Measurements from ENCODE around the gene KRT31. TPM values are rescaled to one million over a fixed set of nuclear protein-coding genes. Genes with fewer than 3 reads are reported as not detected.
"Not testable (repeated sequence)": the region's sequence is repeated elsewhere in the genome, so short reads cannot be mapped to it uniquely, and the experiment has no call there.

KRT31 gene
- total RNA-seq, 4 donors from 2014 or later: not detected

DNA sequence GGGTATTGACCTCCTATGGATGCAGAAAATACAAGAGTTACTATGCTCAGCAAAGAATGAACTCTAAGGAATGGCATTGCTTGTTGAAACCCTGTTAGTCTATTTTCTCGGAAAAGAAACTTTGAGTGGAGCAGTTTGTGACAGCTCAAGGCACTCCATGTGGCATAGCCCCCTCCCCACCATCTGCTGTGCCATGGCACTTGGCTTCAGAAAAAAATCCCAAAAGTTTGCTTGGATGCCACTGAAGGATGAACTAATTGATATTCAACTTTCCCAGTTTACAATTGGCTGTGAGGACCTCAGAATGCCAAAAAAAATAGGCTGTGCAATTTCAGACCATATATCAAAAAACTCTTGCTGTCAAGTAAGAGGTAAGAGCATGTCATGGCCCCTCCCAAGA lies 1.8 kb downstream of the KRT31 start:
- Histone ChIP-seq H3K4me1 (peaks cover 0 to 5% (median 0%) of the 10 kb centered on the region in 4 donors), H3K27me3 (no peaks in the 10 kb centered on the region), H3K27ac (no peak overlapping the region), H3K4me3 (no peak overlapping the region), H3K9me3 (no peaks in the 10 kb centered on the region), H3K36me3 (no peaks in the 10 kb centered on the region)
- no peak for DNase-seq (ENCODE audit: low spot score in 2 of 2)
- TF ChIP-seq POLR2A (IDR thresholded peaks at IDR 0.05): no peak
- WGBS, 2 donors: 88 to 89% methylated on average over 1 of the region's 1 CpG

- WGBS, 2 donors: 82 to 88% methylated on average over 4 to 10 of the region's 12 CpGs
- H3K4me3 ChIP-seq; H3K27me3 ChIP-seq; DNase-seq (ENCODE audit: low spot score in 2 of 2); H3K9me3 ChIP-seq; H3K27ac ChIP-seq; H3K36me3 ChIP-seq; H3K4me1 ChIP-seq: not testable (repeated sequence)
These were observed 2.4 kb downstream of the KRT31 start for GRCh38 chr17:41395044-41395443.

DNA sequence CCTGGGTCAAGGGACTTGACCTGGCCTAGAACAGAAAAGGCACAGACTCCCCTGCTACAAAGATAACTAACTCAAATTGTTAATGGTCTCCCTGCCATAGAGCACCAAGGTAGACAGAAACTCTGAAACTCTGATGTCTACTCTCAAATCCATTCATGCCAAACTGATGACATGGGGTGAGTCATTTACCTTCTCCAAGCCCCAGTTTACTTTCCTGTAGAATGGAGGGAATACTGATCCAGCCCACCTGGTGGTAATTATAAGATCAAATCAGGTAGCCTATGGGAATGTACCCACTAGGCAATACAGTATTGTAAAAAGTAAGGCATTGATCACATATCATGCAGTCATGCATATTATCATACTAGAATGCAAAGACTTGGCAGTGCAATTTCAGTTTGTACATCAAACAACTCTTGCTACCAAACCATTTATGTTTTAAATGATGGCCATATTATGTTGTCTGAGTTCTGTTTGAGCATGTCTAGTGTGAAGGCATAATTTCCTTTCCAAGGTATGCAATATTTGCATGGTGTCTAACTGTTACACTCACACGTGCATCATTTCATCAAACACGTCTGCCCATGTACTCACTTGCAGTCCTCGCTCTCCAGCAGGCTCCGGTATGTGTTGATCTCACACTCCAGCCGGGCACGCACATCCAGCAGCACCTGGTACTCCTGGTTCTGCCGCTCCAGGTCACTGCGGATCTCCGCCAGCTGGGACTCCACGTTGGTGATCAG lies 3.0 kb downstream of the KRT31 start:
- WGBS, 2 donors: 86 to 93% methylated on average over 10 of the region's 10 CpGs
- Histone ChIP-seq H3K36me3 (no peaks in the 10 kb centered on the region), H3K27ac (no peak overlapping the region), H3K9me3 (no peaks in the 10 kb centered on the region), H3K4me3 (no peak overlapping the region), H3K4me1 (peaks cover 0 to 5% (median 0%) of the 10 kb centered on the region in 4 donors), H3K27me3 (no peaks in the 10 kb centered on the region)
- TF ChIP-seq, protein P1, sequence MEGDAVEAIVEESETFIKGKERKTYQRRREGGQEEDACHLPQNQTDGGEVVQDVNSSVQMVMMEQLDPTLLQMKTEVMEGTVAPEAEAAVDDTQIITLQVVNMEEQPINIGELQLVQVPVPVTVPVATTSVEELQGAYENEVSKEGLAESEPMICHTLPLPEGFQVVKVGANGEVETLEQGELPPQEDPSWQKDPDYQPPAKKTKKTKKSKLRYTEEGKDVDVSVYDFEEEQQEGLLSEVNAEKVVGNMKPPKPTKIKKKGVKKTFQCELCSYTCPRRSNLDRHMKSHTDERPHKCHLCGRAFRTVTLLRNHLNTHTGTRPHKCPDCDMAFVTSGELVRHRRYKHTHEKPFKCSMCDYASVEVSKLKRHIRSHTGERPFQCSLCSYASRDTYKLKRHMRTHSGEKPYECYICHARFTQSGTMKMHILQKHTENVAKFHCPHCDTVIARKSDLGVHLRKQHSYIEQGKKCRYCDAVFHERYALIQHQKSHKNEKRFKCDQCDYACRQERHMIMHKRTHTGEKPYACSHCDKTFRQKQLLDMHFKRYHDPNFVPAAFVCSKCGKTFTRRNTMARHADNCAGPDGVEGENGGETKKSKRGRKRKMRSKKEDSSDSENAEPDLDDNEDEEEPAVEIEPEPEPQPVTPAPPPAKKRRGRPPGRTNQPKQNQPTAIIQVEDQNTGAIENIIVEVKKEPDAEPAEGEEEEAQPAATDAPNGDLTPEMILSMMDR (IDR thresholded peaks at IDR 0.05): no peak
- TF ChIP-seq POLR2A (IDR thresholded peaks at IDR 0.05) (no peak), EP300 (IDR thresholded peaks at IDR 0.05) (no peak)
- DNase-seq (ENCODE audit: low spot score in 2 of 2): no peak

GRCh38 chr17:41393826-41394225 lies 3.6 kb downstream of the KRT31 start:
- Histone ChIP-seq H3K9me3 (no peaks in the 10 kb centered on the region), H3K27ac (no peak overlapping the region), H3K27me3 (no peaks in the 10 kb centered on the region), H3K36me3 (no peaks in the 10 kb centered on the region), H3K4me1 (peaks cover 0 to 5% (median 0%) of the 10 kb centered on the region in 4 donors), H3K4me3 (no peak overlapping the region)
- WGBS, 2 donors: 68 to 81% methylated on average over 10 of the region's 10 CpGs
- no peak for DNase-seq (ENCODE audit: low spot score in 2 of 2)
- no peak for TF ChIP-seq POLR2A (IDR thresholded peaks at IDR 0.05)
- TF ChIP-seq, protein P1 (IDR thresholded peaks at IDR 0.05): no peak
- TF ChIP-seq EP300 (IDR thresholded peaks at IDR 0.05): no peak

DNA sequence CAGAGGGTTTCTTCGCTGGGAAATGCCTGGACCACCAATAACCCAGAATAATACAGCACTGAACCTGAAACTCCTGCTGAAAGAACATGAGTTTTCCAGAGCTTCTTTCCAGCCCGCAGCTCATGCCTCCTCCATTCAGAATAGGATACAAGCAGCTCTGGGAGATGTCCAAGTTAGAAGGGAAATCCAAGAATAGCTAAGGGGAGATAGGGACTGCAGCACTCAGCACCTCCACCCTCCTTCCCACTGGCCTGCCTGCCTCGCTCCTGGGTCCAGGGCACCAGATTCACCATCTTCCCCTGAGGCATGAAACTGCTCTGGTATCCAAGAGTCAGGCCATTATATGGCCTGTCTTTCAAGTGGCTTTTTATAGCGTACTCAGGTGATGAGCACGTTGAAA lies 4.1 kb downstream of the KRT31 start:
- TF ChIP-seq POLR2A (IDR thresholded peaks at IDR 0.05) (no peak), EP300 (IDR thresholded peaks at IDR 0.05) (no peak)
- TF ChIP-seq, protein P1 (IDR thresholded peaks at IDR 0.05): no peak
- no peaks in the 10 kb centered on the region for H3K36me3 ChIP-seq
- H3K27ac ChIP-seq: no peak overlapping the region
- no peaks in the 10 kb centered on the region for H3K27me3 ChIP-seq
- H3K4me3 ChIP-seq: no peak overlapping the region
- H3K9me3 ChIP-seq: no peaks in the 10 kb centered on the region
- peaks cover 0 to 5% (median 0%) of the 10 kb centered on the region in 4 donors for H3K4me1 ChIP-seq
- DNase-seq (ENCODE audit: low spot score in 2 of 2): no peak
- 55 to 74% methylated on average over 5 of the region's 5 CpGs for WGBS, 2 donors

- H3K36me3 ChIP-seq: no peaks in the 10 kb centered on the region
- peaks cover 0 to 4% (median 0%) of the 10 kb centered on the region in 4 donors for H3K9me3 ChIP-seq
- H3K27ac ChIP-seq: no peak overlapping the region
- peaks cover 0 to 5% (median 0%) of the 10 kb centered on the region in 4 donors for H3K4me1 ChIP-seq
- TF ChIP-seq, protein P1 (IDR thresholded peaks at IDR 0.05): no peak
- TF ChIP-seq POLR2A (IDR thresholded peaks at IDR 0.05) (no peak), EP300 (IDR thresholded peaks at IDR 0.05) (no peak)
- H3K4me3 ChIP-seq: no peak overlapping the region
- 85 to 88% methylated on average over 1 of the region's 1 CpG for WGBS, 2 donors
- DNase-seq (ENCODE audit: low spot score in 2 of 2): no peak
- H3K27me3 ChIP-seq: no peaks in the 10 kb centered on the region
These were observed 5.1 kb downstream of the KRT31 start for GRCh38 chr17:41392278-41392677.
